Astrocyte of the cerebellum (primary cell): Measurements from ENCODE around the gene HIVEP3.

Experiments used
- DNase-seq: peaks from one replicate; pipeline ENCODE4 v3.0.0-alpha.2; 2011; ENCODE audit warnings: low read depth
- H3K4me3 ChIP-seq: 2 replicates; pipeline ENCODE4 v1.5.1; 2011; ENCODE audit warnings: mild to moderate bottlenecking, low read depth, low read length, moderate library complexity
- in situ Hi-C: cut with HindIII; loops from 2 replicates; pipeline ENCODE4 v1.10.0; 2017; ENCODE audit warnings: low sequenced_read_pairs
- TF ChIP-seq, protein P1 (sequence below): IDR thresholded peaks from 2 replicates; pipeline ENCODE4 v1.5.1; 2012; ENCODE audit warnings: low read length, low read depth, moderate library complexity, mild to moderate bottlenecking; ENCODE audit errors: missing control alignments

HIVEP3 gene

DNA sequence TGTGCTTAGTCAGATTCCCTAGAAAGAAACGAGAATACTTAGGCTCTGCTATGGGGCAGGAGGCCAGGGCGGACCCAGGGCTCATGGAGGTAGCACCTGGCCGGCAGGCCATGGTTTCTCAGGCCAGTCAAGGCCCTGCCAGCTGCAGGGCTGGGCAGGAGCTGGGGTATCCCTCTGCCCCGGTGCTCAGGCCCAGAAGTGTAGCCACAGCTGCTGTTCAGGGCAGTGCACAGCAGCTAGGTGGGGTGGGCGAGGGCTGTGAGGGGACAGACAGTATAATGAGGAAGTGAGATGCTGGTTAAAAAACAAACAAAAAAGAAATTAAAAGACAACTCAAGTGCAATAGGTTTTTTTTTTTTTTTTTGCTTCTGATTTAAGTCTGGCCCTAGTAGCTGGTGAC lies 400.3 kb downstream of the HIVEP3 start:
- DNase-seq = no peak
- in situ Hi-C loops = no loop called here
- TF ChIP-seq, protein P1, sequence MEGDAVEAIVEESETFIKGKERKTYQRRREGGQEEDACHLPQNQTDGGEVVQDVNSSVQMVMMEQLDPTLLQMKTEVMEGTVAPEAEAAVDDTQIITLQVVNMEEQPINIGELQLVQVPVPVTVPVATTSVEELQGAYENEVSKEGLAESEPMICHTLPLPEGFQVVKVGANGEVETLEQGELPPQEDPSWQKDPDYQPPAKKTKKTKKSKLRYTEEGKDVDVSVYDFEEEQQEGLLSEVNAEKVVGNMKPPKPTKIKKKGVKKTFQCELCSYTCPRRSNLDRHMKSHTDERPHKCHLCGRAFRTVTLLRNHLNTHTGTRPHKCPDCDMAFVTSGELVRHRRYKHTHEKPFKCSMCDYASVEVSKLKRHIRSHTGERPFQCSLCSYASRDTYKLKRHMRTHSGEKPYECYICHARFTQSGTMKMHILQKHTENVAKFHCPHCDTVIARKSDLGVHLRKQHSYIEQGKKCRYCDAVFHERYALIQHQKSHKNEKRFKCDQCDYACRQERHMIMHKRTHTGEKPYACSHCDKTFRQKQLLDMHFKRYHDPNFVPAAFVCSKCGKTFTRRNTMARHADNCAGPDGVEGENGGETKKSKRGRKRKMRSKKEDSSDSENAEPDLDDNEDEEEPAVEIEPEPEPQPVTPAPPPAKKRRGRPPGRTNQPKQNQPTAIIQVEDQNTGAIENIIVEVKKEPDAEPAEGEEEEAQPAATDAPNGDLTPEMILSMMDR = no peak
- no peak overlapping the region for H3K4me3 ChIP-seq

- H3K4me3 ChIP-seq = no peak overlapping the region
- no peak for DNase-seq
- in situ Hi-C loops = no loop called here
- TF ChIP-seq, protein P1 = no peak
Measured at GRCh38 chr1:41517062-41517438, 401.7 kb downstream of the HIVEP3 start.

GRCh38 chr1:41516168-41517061 lies 402.3 kb downstream of the HIVEP3 start:
- TF ChIP-seq, protein P1 = peak; percentile 93
- in situ Hi-C loops = no loop called here
- H3K4me3 ChIP-seq = peak overlapping the region; percentile 30
- DNase-seq = peak; percentile 72

GRCh38 chr1:41515778-41516167 lies 402.9 kb downstream of the HIVEP3 start:
- TF ChIP-seq, protein P1 = no peak
- H3K4me3 ChIP-seq = no peak overlapping the region
- DNase-seq = no peak
- in situ Hi-C loops = no loop called here

GRCh38 chr1:41515131-41515678 lies 403.5 kb downstream of the HIVEP3 start:
- in situ Hi-C loops = no loop called here
- TF ChIP-seq, protein P1 = no peak
- DNase-seq = no peak
- H3K4me3 ChIP-seq = no peak overlapping the region

GRCh38 chr1:41514381-41514780 lies 404.3 kb downstream of the HIVEP3 start:
- in situ Hi-C loops = no loop called here
- H3K4me3 ChIP-seq = no peak overlapping the region
- TF ChIP-seq, protein P1 = no peak
- no peak for DNase-seq
